ENCODE results near the gene ADCY9. TPM values are rescaled to one million over a fixed set of nuclear protein-coding genes. Genes with fewer than 3 reads are reported as not detected.

Gene ADCY9
- polyA plus RNA-seq, 3 donors from 2014 or later: 1.1 to 1.5 (median 1.4) TPM

DNA sequence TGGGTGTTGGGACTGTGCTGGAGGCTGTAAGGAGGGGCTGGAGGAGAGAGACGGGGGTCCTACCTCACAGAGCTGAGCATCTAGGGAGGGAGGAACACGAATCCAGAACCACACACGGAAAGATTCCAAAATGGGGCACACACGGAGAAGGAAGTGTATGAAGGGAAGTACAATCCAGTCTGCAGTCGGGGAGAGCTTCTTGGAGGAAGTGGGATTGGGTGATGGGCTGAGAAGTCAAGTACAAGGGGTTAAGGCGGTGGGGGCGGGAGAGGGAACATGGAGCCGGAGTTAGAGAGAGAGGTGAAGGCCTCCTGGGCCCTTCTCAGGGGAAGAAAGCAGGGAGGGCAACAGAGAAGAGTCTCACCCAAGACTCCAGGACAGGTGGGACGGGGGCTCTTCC lies 128.2 kb downstream of the ADCY9 start:
- Mint-ChIP-seq H3K4me1 (peaks cover 5 to 10% of the 10 kb centered on the region in 2 donors), H3K4me3 (no peak overlapping the region), H3K36me3 (peaks cover 0 to 7% (median 5%) of the 10 kb centered on the region in 3 donors), H3K9me3 (no peaks in the 10 kb centered on the region), H3K27ac (no peak overlapping the region), H3K27me3 (ENCODE audit: low read depth in 3 of 3) (peaks cover 0 to 1% (median 0%) of the 10 kb centered on the region in 3 donors)
- DNase-seq: no peak

DNA sequence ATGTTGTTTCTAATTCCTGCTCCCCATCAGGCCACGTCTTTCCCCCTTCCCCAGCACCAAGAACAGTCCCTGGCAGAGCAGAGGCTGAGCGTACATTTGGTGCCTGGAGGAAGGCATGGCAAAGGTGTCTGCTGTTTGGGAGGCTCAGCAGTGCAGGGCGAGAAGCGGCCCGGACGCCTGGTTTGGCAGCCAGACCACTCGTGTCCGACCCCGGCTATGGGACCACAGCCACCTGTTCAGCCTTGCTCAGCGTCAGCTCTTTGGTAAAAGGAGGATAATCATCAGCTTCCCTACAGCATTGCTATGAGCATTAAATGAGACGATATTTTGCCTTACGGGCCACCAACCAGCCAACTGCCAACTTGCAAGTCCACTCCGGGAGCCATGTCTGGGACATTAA lies 129.0 kb downstream of the ADCY9 start:
- DNase-seq: no peak
- H3K36me3 Mint-ChIP-seq: peaks cover 6 to 10% (median 10%) of the 10 kb centered on the region in 3 donors
- H3K4me1 Mint-ChIP-seq: peaks cover 8 to 12% of the 10 kb centered on the region in 2 donors
- H3K4me3 Mint-ChIP-seq: no peak overlapping the region
- H3K9me3 Mint-ChIP-seq: no peaks in the 10 kb centered on the region
- peaks cover 0 to 1% (median 0%) of the 10 kb centered on the region in 3 donors for H3K27me3 Mint-ChIP-seq (ENCODE audit: low read depth in 3 of 3)
- H3K27ac Mint-ChIP-seq: no peak overlapping the region

DNA sequence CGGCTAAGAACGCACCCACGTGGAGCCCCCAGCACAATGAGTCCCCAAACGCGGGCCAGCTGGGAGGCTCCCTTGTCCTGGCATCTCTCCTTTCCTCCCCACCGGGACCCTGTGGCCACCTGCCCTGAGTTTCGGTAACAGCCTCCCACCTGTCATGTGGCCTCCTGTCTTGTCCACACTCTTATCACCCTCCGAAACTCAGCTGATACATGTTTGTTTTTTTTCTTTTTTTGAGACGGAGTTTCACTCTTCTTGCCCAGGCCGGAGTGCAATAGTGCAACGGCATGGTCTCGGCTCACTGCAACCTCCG lies 130.1 kb downstream of the ADCY9 start:
- Mint-ChIP-seq H3K4me1 (peaks cover 8 to 12% of the 10 kb centered on the region in 2 donors), H3K27ac (peak overlapping the region in 1 of 6 donors; percentile 62), H3K4me3 (peak overlapping the region in 1 of 5 donors; percentile 6), H3K27me3 (ENCODE audit: low read depth in 3 of 3) (peaks cover 0 to 1% (median 0%) of the 10 kb centered on the region in 3 donors), H3K36me3 (peaks cover 6 to 12% (median 9%) of the 10 kb centered on the region in 3 donors), H3K9me3 (no peaks in the 10 kb centered on the region)
- no peak for DNase-seq

DNA sequence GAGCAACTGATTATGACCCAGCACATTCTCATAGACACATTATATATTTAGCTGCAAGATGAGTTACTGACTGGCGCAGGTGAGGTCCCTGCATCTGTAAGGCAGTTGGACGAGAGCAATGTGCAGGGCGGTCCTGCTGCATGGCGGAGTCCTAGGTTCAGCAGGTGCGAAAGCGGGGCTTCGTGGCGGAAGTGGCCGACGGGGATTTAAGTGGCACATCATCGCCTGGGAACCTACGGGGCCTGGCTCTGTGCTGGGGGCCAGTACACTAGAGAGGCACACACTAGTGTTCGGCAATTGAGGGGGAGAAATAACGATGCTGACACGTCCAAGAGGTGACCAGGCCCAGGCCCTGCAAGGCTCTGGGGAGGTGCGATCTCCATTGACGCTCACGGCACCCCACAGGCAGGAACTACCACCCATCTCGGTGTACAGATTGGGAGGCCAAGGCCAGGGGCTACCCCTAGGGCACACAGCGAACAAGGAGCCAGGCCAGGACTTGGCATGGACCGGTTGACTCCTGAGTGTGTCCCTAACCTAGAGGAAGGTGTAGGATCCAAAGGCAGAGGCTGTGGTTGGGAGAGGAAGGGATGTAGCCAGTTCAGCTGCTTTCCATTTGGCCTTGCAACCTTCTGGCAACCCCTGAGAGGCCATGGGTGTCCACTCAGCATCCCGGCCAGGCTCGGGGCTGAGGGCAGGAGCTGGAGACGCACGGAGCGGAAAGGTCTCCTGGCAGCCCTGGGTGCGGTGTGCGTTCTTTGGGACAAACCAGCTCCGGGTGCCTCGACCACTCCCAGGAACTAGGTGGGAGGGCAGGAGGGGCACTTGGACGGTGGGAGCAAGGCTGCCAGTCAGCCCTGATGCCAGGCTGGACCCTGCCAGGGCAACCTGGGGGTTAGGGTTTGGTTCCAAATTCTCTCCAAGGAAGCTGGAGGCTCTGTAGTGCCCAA lies 131.9 kb downstream of the ADCY9 start:
- peaks cover 8 to 10% of the 10 kb centered on the region in 2 donors for H3K4me1 Mint-ChIP-seq
- peaks cover 0 to 4% (median 0%) of the 10 kb centered on the region in 3 donors for H3K27me3 Mint-ChIP-seq (ENCODE audit: low read depth in 3 of 3)
- H3K9me3 Mint-ChIP-seq: no peaks in the 10 kb centered on the region
- DNase-seq: no peak
- H3K27ac Mint-ChIP-seq: no peak overlapping the region
- peaks cover 5 to 14% (median 6%) of the 10 kb centered on the region in 3 donors for H3K36me3 Mint-ChIP-seq
- no peak overlapping the region for H3K4me3 Mint-ChIP-seq

DNA sequence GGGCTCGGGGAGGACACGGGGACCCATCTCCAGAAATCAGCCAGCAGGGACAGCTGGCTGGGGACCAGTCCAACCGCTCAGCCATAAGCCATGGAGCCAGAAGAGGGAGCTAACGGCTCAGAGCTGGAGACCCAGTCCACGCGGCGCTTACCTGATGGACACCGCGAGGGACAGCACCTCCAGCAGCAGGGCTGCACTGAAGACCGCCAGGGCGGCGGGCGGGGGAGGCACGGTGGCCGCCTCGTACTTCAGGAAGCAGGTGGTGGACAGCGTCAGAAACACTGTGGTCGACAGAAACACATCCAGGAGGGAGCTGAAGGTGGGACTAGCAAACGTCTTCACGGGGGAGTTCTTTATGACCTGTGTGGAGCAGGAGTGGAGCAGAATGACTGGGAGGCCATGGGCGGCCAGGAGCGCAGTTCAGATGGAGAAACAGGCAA lies 133.1 kb downstream of the ADCY9 start:
- peaks cover 8 to 10% of the 10 kb centered on the region in 2 donors for H3K4me1 Mint-ChIP-seq
- H3K27ac Mint-ChIP-seq: peak overlapping the region in 3 of 6 donors; percentile 18 to 71 (median 29)
- H3K36me3 Mint-ChIP-seq: peaks cover 5 to 15% (median 6%) of the 10 kb centered on the region in 3 donors
- H3K27me3 Mint-ChIP-seq (ENCODE audit: low read depth in 3 of 3): peaks cover 0 to 4% (median 0%) of the 10 kb centered on the region in 3 donors
- H3K4me3 Mint-ChIP-seq: peak overlapping the region in 1 of 5 donors; percentile 21
- DNase-seq: peak; percentile 43 to 53 (median 47)
- no peaks in the 10 kb centered on the region for H3K9me3 Mint-ChIP-seq

DNA sequence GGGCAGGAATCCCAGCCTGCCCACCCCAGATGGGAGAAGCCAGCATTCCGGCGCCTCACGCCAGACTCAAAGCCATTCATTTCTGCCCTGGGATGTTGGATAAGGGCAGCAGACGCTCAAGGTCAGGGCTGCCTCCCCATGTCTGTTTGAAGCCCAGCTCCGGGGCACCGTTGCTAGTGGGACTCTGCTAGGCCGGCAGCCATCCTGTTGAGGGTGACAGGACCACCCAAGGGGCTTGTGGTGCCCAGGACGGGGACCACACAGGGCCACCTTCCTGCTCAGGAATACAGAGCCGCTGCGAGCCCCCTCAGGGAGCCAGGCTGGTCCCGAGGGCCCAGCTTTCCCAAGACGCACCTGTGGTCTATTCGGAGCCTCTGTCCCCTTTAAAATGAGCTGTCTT lies 134.0 kb downstream of the ADCY9 start:
- H3K4me3 Mint-ChIP-seq: no peak overlapping the region
- peaks cover 7 to 13% (median 11%) of the 10 kb centered on the region in 3 donors for H3K36me3 Mint-ChIP-seq
- no peaks in the 10 kb centered on the region for H3K9me3 Mint-ChIP-seq

DNA sequence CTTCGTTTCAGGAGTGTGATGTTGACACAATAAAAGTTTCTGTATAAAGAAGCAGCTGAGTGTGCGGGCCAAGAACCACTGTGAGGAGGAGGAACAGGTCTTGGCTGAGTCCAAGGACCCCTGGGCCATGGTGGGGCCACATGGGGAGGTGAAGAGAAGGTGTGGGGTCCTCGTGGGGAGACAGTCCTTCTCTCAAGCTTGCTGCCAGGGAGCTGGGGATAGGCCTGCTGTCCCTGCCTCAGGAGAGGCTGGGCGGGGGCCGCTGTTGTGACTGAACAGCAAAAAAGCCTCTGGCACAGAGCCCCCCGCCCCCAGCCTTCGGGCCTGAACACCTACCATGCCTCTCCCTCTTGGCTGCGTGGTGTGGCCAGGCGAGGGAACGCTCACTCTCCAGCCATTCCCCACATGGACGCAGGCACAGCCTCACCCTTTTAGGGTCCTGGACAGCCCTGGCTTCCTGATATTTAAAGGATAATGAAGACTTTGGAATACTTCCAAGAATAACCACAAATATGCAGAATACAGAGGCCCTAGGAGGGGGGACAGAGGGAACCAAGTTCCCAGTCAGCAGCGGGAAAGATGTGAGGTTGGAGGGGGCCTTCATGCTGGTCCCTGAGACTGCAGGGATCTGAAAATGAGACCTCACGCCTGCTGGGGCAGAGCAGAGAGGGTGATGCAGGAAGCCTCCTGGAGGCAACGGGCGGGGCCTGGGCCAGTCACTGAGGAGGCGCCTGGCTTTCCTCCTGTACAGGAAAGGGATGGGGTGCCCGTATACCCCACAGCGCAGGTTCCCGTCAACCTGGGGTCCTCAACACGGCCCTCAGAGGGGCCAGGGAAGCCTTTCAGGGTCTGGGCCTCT lies 135.8 kb downstream of the ADCY9 start:
- H3K9me3 Mint-ChIP-seq: no peaks in the 10 kb centered on the region
- no peak for DNase-seq
- H3K27ac Mint-ChIP-seq: peak overlapping the region in 1 of 6 donors; percentile 50
- H3K27me3 Mint-ChIP-seq (ENCODE audit: low read depth in 3 of 3): peaks cover 3 to 6% (median 4%) of the 10 kb centered on the region in 3 donors
- no peak overlapping the region for H3K4me3 Mint-ChIP-seq
- peaks cover 8 to 9% of the 10 kb centered on the region in 2 donors for H3K4me1 Mint-ChIP-seq
- peaks cover 12 to 19% (median 18%) of the 10 kb centered on the region in 3 donors for H3K36me3 Mint-ChIP-seq

More for the DNA sequence above, 134.0 kb downstream of the ADCY9 start:
- DNase-seq: no peak
- H3K27ac Mint-ChIP-seq: no peak overlapping the region
- peaks cover 8 to 10% of the 10 kb centered on the region in 2 donors for H3K4me1 Mint-ChIP-seq
- H3K27me3 Mint-ChIP-seq (ENCODE audit: low read depth in 3 of 3): peaks cover under 1 to 6% (median 4%) of the 10 kb centered on the region in 3 donors

DNA sequence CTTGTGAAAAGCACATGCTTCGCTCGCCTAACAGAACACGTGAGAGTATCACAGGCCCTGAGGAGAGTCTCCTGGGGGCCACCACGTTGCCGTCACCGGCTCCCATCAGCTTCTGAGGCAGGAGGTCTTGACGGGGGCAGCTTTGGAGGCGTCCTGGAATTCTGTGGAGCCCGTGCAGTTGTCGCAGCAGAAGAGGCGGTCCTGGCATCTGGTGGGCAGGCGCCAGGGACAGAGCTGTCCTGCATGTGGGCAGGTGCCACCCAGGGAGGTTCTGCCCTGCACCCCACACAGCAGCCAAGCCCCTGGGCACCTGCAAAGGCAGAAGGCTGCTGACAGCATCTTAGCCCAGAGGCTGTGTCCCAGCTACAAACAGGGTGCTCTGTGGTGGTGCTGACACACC lies 136.7 kb downstream of the ADCY9 start:
- Mint-ChIP-seq H3K36me3 (peaks cover 12 to 22% (median 19%) of the 10 kb centered on the region in 3 donors), H3K4me1 (peaks cover 8 to 9% of the 10 kb centered on the region in 2 donors), H3K4me3 (no peak overlapping the region), H3K27me3 (ENCODE audit: low read depth in 3 of 3) (peaks cover 3 to 6% (median 4%) of the 10 kb centered on the region in 3 donors), H3K9me3 (no peaks in the 10 kb centered on the region), H3K27ac (no peak overlapping the region)
- no peak for DNase-seq

DNA sequence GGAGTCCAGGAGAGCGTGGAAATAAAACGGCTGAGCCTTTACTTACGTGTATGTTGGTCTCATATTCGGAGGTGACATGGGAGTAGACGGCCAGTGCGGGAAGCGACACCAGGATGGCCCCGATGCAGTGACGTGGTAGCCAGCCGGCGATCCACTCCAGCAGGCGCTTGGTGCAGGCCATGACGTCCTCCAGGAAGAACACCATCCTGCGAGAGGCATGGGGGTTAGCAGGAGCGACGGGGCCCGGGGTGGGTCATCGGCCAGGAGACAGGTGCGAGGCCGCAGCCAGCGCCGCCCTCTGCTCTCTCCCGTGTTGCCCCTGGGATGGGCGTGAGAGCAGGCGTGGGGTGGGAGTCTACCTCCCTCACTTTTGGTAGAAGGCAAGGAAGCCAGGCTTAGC lies 137.2 kb downstream of the ADCY9 start:
- peaks cover 8 to 9% of the 10 kb centered on the region in 2 donors for H3K4me1 Mint-ChIP-seq
- no peak overlapping the region for H3K27ac Mint-ChIP-seq
- no peak overlapping the region for H3K4me3 Mint-ChIP-seq
- peaks cover 12 to 24% (median 19%) of the 10 kb centered on the region in 3 donors for H3K36me3 Mint-ChIP-seq
- no peaks in the 10 kb centered on the region for H3K9me3 Mint-ChIP-seq
- H3K27me3 Mint-ChIP-seq (ENCODE audit: low read depth in 3 of 3): peaks cover 3 to 6% (median 4%) of the 10 kb centered on the region in 3 donors
- no peak for DNase-seq

DNA sequence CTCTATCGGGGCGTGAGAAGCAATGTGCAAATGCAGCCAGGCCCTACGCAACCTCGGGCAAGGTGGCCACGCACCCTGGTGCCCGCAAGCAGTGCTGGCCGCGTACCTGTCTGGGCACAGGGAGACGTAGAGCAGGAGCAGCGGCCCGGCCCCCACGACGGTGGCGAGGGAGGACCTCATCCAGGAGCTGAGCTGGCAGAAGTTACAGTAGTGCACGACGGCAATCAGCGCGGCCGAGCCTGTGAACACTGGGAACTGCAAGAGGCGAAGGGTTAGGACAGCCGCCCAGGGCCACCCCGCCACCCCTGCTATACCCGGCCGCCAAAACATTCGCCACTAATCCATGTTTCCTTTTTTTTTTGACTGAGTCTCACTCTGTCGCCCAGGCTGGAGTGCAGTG lies 138.9 kb downstream of the ADCY9 start:
- no peak for DNase-seq
- H3K4me1 Mint-ChIP-seq: no peaks in the 10 kb centered on the region
- H3K4me3 Mint-ChIP-seq: no peak overlapping the region
- H3K27ac Mint-ChIP-seq: no peak overlapping the region
- no peaks in the 10 kb centered on the region for H3K9me3 Mint-ChIP-seq
- H3K27me3 Mint-ChIP-seq (ENCODE audit: low read depth in 3 of 3): peaks cover 3 to 6% (median 3%) of the 10 kb centered on the region in 3 donors
- peaks cover 6 to 21% (median 16%) of the 10 kb centered on the region in 3 donors for H3K36me3 Mint-ChIP-seq

DNA sequence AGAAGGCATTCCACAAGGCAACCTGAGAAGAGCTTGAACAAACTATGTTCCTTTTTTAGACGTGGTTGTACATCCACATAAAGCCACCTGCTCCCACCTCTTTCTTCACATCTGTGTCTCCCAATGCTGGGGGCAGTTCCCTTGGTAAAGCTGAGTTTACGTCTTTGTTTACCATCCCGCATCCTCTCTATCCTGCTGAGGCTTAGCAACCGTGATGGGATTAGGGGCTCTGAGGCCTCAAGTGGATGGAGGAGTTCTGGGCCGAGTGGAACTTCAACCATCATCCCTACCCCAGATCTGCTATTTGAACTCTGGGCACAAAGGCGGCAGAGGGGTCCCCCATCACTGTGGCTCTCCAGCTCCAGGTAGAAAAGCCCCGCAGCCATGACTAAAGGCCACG lies 141.5 kb downstream of the ADCY9 start:
- peaks cover 0 to 6% (median 6%) of the 10 kb centered on the region in 3 donors for H3K27me3 Mint-ChIP-seq (ENCODE audit: low read depth in 3 of 3)
- H3K27ac Mint-ChIP-seq: no peak overlapping the region
- no peaks in the 10 kb centered on the region for H3K4me1 Mint-ChIP-seq

DNA sequence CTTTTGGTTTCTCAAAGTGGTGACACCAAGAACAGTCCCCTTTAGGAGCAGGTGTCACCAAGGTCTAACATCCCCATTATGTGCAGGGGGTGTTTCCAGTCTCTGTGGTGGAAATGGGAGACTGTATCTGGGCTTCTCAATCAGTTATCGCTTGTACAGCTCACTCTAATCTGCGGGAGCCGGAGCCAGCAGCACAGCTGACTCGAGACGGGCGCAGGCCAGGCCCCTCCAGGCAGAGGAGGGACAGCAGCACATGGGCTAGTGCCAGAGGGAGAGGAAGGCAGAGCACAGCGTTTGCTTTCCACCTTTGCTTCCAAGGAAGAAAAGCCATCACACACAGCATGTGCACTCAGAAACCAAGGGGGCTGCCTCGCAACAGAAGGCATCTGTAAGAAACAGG lies 144.5 kb downstream of the ADCY9 start:
- Mint-ChIP-seq H3K4me1 (no peaks in the 10 kb centered on the region), H3K36me3 (peaks cover 1 to 9% (median 4%) of the 10 kb centered on the region in 3 donors)

More for the DNA sequence above, 141.5 kb downstream of the ADCY9 start:
- DNase-seq: no peak
- Mint-ChIP-seq H3K36me3 (peaks cover 6 to 22% (median 12%) of the 10 kb centered on the region in 3 donors), H3K9me3 (no peaks in the 10 kb centered on the region), H3K4me3 (no peak overlapping the region)

DNA sequence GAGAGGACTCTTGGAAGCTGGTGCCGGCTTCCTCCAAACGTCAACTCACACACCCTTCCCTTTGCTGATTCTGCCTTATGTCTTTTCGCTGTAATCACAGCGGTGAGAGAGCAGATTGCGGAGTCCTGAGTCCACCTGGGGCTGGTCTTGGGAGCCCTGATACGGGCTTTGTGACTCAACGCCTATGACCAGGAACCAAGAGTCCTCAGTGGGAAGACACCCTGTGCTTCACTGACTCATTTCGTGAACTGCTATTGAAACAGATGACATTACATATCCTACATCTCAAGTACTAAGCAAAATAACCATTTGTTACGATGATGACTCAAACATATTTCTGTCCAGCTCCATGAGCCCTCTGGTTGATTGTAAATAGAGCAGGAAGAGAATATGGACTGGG lies 145.0 kb downstream of the ADCY9 start:
- Mint-ChIP-seq H3K36me3 (peaks cover 6 to 13% (median 6%) of the 10 kb centered on the region in 3 donors), H3K27ac (peak overlapping the region in 1 of 6 donors; percentile 49), H3K4me3 (no peak overlapping the region), H3K27me3 (ENCODE audit: low read depth in 3 of 3) (peaks cover 0 to 3% (median 2%) of the 10 kb centered on the region in 3 donors), H3K4me1 (no peaks in the 10 kb centered on the region), H3K9me3 (no peaks in the 10 kb centered on the region)
- no peak for DNase-seq

More for the DNA sequence above, 144.5 kb downstream of the ADCY9 start:
- peak overlapping the region in 1 of 6 donors; percentile 49 for H3K27ac Mint-ChIP-seq
- no peak for DNase-seq
- no peak overlapping the region for H3K4me3 Mint-ChIP-seq
- H3K9me3 Mint-ChIP-seq: no peaks in the 10 kb centered on the region
- peaks cover 0 to 3% (median 2%) of the 10 kb centered on the region in 3 donors for H3K27me3 Mint-ChIP-seq (ENCODE audit: low read depth in 3 of 3)

Data from immature natural killer cell (primary cell).